PC-3 (cell line): ENCODE results near the gene GDF7. TPM values are rescaled to one million over a fixed set of nuclear protein-coding genes. Genes with fewer than 3 reads are reported as not detected.

ENCODE experiments used
- ATAC-seq: fragments of 200-7000 bp; cut with Tn5 transposase; 2 replicates; pipeline ENCODE4 v1.9.1; 2020; ENCODE audit warnings: mild to moderate bottlenecking, moderate library complexity
- BruUV-seq: library from RNA; stranded (reverse); fragments of 400-500 nt; replicated peaks from 2 replicates; lab custom pipeline; 2021; lab: Mats Ljungman, UMichigan
- CTCF ChIA-PET: fragments of 300-600 bp; sonication (Branson Sonifier 250); formaldehyde crosslinking; loops from one replicate; lab custom pipeline; 2022; ENCODE audit warnings: antibody characterized with exemption; lab: Charles Lee
- POLR2A ChIA-PET: fragments of 300-600 bp; sonication (Branson Sonifier 250); formaldehyde crosslinking; loops from one replicate; lab custom pipeline; 2022; ENCODE audit warnings: antibody characterized with exemption; ENCODE audit not compliant: unreplicated experiment; lab: Charles Lee
- DNase-seq: peaks from one replicate; pipeline ENCODE4 v3.0.0-alpha.2; 2015
- H2AFZ ChIP-seq: fragments of 300-600 bp; sonication (generic); 2 replicates; pipeline ENCODE4 v1.6.0; 2016; ENCODE audit warnings: antibody characterized with exemption, low read length
- H3F3A ChIP-seq: fragments of 300-600 bp; sonication (generic); one replicate; pipeline ENCODE4 v1.6.0; 2017; ENCODE audit warnings: antibody characterized with exemption, low read length, control low read depth, mild to moderate bottlenecking; ENCODE audit not compliant: unreplicated experiment
- H3K27ac ChIP-seq: fragments of 300-600 bp; sonication (generic); 2 replicates; pipeline ENCODE4 v1.5.1; 2016; ENCODE audit warnings: mild to moderate bottlenecking, low read length
- H3K27me3 ChIP-seq: fragments of 300-600 bp; sonication (generic); 2 replicates; pipeline ENCODE4 v1.6.1; 2016; ENCODE audit warnings: low read length, mixed read lengths
- H3K36me3 ChIP-seq: fragments of 300-600 bp; sonication (generic); 2 replicates; pipeline ENCODE4 v1.6.1; 2016; ENCODE audit warnings: low read depth, mixed run types, low read length, mixed read lengths
- H3K4me1 ChIP-seq: fragments of 300-600 bp; sonication (generic); 2 replicates; pipeline ENCODE4 v1.5.1; 2016; ENCODE audit warnings: low read length; ENCODE audit not compliant: insufficient read depth
- H3K4me2 ChIP-seq: fragments of 300-600 bp; sonication (generic); 2 replicates; pipeline ENCODE4 v1.6.0; 2016; ENCODE audit warnings: low read length
- H3K4me3 ChIP-seq: fragments of 300-600 bp; sonication (generic); 2 replicates; pipeline ENCODE4 v1.5.1; 2016; ENCODE audit warnings: mild to moderate bottlenecking, low read length, mixed read lengths
- H3K79me2 ChIP-seq: fragments of 300-600 bp; sonication (generic); 2 replicates; pipeline ENCODE4 v1.6.1; 2017; ENCODE audit warnings: low read length, mixed read lengths
- H3K9ac ChIP-seq: fragments of 300-600 bp; sonication (generic); 2 replicates; pipeline ENCODE4 v1.6.0; 2016; ENCODE audit warnings: mild to moderate bottlenecking, low read length
- H3K9me2 ChIP-seq: fragments of 300-600 bp; sonication (generic); replicated peaks from 2 replicates; pipeline ENCODE4 v1.6.1; 2016; ENCODE audit warnings: mixed run types, low read length, mixed read lengths
- H3K9me3 ChIP-seq: fragments of 300-600 bp; sonication (generic); 2 replicates; pipeline ENCODE4 v1.6.1; 2016; ENCODE audit warnings: low read length, mixed read lengths
- H4K20me1 ChIP-seq: fragments of 300-600 bp; sonication (generic); 2 replicates; pipeline ENCODE4 v1.6.1; 2016; ENCODE audit warnings: low read length, mixed read lengths
- CTCF ChIP-seq: fragments of 300-600 bp; sonication (generic); conservative IDR thresholded peaks from 2 replicates; pipeline ENCODE4 v1.5.1; 2017; ENCODE audit warnings: antibody characterized with exemption, low read depth, mild to moderate bottlenecking, low read length
- EZH2 ChIP-seq: fragments of 300-600 bp; sonication (generic); IDR thresholded peaks from one replicate; pipeline ENCODE4 v1.6.1; 2017; ENCODE audit warnings: antibody characterized with exemption, mild to moderate bottlenecking, low read length; ENCODE audit not compliant: unreplicated experiment
- EZH2phosphoT487 ChIP-seq: fragments of 300-600 bp; sonication (generic); IDR thresholded peaks from 2 replicates; pipeline ENCODE4 v1.6.1; 2018; ENCODE audit warnings: mild to moderate bottlenecking, antibody characterized with exemption, low read length, borderline replicate concordance
- intact Hi-C: fragments of 100-400 bp; cut with micrococcal nuclease; formaldehyde crosslinking; loops from 2 replicates; pipeline ENCODE4 v1.9.0; 2023
- total RNA-seq: library from RNA; depleted of rRNA; stranded (reverse); fragments of >200 nt; gene quantifications from 2 replicates; pipeline ENCODE4 v1.2.3, GENCODE V29; 2014

Gene GDF7
- total RNA-seq, 1 experiment from 2014 or later = 0.04 TPM

- Histone ChIP-seq H3K9me2 (no peaks in the 10 kb centered on the region), H3K4me2 (no peak overlapping the region), H3K27me3 (peaks cover 35% of the 10 kb centered on the region), H4K20me1 (no peaks in the 10 kb centered on the region), H3K9me3 (no peaks in the 10 kb centered on the region), H3K79me2 (no peaks in the 10 kb centered on the region), H3K4me3 (no peak overlapping the region), H3F3A (no peaks in the 10 kb centered on the region), H3K4me1 (no peaks in the 10 kb centered on the region), H3K36me3 (no peaks in the 10 kb centered on the region), H3K27ac (no peak overlapping the region), H2AFZ (no peak overlapping the region), H3K9ac (no peak overlapping the region)
- no peak for ATAC-seq
- ChIA-PET POLR2A (no interaction called here), CTCF (no interaction called here)
- no peak for TF ChIP-seq CTCF
- DNase-seq = no peak
- intact Hi-C loops = no loop called here
- no TSS peak for BruUV-seq
Observed at GRCh38 chr2:20668871-20669475, 2.0 kb downstream of the GDF7 start.

- Histone ChIP-seq H4K20me1 (no peaks in the 10 kb centered on the region), H3K27me3 (peaks cover 32% of the 10 kb centered on the region), H3K4me2 (no peak overlapping the region), H3K36me3 (no peaks in the 10 kb centered on the region), H3K9me3 (no peaks in the 10 kb centered on the region), H3F3A (no peaks in the 10 kb centered on the region), H3K9me2 (no peaks in the 10 kb centered on the region), H2AFZ (no peak overlapping the region), H3K4me3 (no peak overlapping the region), H3K79me2 (no peaks in the 10 kb centered on the region), H3K4me1 (peaks cover 2% of the 10 kb centered on the region), H3K9ac (no peak overlapping the region), H3K27ac (no peak overlapping the region)
- ChIA-PET POLR2A (no interaction called here), CTCF (no interaction called here)
- DNase-seq = no peak
- no peak for ATAC-seq
- BruUV-seq = no TSS peak
- TF ChIP-seq EZH2 = no peak
- no peak for TF ChIP-seq CTCF
- TF ChIP-seq EZH2phosphoT487 = no peak
- intact Hi-C loops = no loop called here
Observed at GRCh38 chr2:20669562-20670314, 2.8 kb downstream of the GDF7 start.
